ENCODE measurements around the gene TPO.
"Not testable (repeated sequence)": the region's sequence is repeated elsewhere in the genome, so short reads cannot be mapped to it uniquely, and the experiment has no call there.

TPO gene

DNA sequence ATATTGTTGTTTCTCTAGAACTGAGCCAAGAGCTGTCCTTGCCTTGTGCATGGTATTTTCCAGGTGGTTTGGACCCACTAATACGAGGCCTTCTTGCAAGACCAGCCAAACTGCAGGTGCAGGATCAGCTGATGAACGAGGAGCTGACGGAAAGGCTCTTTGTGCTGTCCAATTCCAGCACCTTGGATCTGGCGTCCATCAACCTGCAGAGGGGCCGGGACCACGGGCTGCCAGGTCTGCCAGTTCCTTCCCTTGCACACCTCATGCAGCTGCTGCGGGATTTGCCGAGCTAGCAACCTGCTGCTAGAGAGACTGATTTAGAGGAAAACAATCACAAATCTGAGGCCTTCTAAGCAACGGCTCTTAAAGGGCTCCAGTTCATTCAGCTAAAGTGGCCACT, 74.5 kb downstream of the TPO start:
- no peak for DNase-seq

- DNase-seq, result no peak
Observed at GRCh38 chr2:1488181-1488671, 75.0 kb downstream of the TPO start.

GRCh38 chr2:1488851-1489250, 75.6 kb downstream of the TPO start:
- DNase-seq, result no peak

- no peak for DNase-seq
Observed at GRCh38 chr2:1489486-1489885, 76.2 kb downstream of the TPO start.

- DNase-seq, result not testable (repeated sequence)
Observed at GRCh38 chr2:1490381-1490780, 77.1 kb downstream of the TPO start.

- no peak for DNase-seq
Observed at GRCh38 chr2:1491751-1492150, 78.5 kb downstream of the TPO start.

DNA sequence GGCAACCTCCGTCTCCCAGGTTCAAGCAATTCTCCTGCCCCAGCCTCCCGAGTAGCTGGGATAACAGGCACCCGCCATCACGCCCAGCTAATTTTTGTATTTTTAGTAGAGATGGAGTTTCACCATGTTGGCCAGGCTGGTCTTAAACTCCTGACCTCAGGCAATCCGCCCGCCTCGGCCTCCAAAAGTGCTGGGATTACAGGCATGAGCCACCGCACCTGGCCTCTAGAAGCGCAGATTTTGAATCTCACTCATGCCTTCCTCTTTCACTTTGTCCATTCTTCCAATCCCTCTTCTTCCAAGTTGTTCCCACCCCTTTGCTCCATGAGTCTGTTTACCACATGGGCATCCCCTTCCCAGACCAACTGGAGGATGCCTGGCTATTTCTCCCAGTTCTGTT, 79.0 kb downstream of the TPO start:
- DNase-seq, result not testable (repeated sequence)

- no peak for DNase-seq
Observed at GRCh38 chr2:1492711-1493430, 79.6 kb downstream of the TPO start.

GRCh38 chr2:1493431-1494126, 80.3 kb downstream of the TPO start:
- no peak for DNase-seq

- no peak for DNase-seq
Observed at GRCh38 chr2:1494257-1494656, 81.0 kb downstream of the TPO start.

DNA sequence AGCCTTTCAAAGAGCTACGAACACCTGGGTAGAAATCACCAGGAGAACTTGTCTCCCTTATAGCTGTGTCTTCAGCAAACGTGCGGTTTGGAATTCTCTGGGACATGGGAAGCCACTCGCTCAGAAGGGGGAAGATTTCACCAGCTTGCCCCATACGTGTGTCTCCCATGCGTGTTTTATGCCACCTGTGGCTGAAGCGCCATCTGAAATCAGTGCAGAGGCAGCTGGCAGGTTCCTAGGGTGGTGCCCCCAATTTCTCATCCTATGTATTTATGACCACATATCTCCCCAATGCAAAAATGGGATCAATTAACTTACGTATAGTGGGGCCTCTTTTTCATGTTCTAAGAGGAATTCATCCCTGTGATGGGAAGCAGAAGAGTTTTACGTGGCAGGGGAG, 81.6 kb downstream of the TPO start:
- no peak for DNase-seq

DNA sequence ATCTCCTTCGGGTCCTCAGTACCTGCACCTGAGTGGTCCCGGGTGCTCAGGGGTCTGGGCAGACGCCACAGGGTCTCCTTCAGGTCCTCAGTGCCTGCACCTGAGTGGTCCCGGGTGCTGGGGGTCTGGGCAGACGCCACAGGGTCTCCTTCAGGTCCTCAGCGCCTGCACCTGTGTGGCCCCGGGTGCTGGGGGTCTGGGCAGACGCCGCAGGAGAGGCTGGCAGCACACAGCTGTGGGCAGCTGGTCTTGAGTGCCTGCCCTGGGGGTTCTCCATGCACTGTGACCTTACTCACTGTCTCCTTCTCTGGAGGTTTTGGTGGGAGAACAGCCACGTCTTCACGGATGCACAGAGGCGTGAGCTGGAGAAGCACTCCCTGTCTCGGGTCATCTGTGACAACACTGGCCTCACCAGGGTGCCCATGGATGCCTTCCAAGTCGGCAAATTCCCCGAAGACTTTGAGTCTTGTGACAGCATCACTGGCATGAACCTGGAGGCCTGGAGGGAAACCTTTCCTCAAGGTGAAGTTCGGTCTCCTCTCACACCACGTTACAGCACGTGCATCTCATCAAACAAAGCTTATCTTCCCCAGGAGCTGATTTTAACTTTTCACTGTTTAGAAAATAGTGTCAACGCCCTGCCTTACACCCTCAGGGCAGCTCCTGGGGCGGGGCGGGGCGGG, 82.6 kb downstream of the TPO start:
- no peak for DNase-seq

DNA sequence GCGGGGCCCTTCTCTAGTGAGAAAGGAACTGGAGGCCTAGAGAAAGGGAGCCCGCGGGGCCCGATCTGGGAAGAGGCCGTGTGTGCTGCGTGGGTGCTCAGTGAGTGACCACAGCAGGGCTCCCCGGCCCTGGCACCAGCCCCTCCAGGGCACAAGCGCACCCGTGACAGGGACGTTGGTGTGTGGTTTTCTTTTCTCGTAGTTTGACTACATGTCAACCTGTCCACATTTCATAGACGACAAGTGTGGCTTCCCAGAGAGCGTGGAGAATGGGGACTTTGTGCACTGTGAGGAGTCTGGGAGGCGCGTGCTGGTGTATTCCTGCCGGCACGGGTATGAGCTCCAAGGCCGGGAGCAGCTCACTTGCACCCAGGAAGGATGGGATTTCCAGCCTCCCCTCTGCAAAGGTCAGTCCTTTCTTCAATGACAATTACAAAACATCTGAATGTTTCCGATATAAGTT, 83.1 kb downstream of the TPO start:
- no peak for DNase-seq

DNA sequence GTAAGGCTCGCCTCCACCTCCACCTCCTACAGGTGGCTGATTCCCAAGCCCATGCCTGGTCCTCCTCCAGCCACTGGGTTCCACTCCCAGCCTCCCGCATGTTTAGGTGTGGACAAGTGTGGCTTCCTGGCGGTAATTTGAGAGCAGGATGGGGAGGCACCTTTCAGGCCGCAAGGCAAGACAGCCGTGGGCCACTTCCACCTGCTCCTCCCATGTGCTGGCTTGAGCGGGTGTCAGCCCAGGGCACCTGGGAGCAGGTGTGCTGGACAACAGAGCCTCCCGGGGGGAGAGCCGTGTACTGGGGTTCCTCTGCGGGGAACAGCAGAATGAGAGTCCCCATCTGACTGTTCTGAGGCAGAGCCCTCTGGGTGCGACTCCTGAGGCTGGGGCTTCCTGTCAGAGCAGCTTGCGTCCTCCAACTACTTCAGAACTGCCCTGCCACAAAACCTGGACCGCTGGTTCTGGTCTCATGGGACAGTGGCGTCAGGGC, 83.9 kb downstream of the TPO start:
- no peak for DNase-seq

- no peak for DNase-seq
Observed at GRCh38 chr2:1498176-1498575, 84.9 kb downstream of the TPO start.

GRCh38 chr2:1499033-1499795, 86.0 kb downstream of the TPO start:
- DNase-seq, result no peak

DNA sequence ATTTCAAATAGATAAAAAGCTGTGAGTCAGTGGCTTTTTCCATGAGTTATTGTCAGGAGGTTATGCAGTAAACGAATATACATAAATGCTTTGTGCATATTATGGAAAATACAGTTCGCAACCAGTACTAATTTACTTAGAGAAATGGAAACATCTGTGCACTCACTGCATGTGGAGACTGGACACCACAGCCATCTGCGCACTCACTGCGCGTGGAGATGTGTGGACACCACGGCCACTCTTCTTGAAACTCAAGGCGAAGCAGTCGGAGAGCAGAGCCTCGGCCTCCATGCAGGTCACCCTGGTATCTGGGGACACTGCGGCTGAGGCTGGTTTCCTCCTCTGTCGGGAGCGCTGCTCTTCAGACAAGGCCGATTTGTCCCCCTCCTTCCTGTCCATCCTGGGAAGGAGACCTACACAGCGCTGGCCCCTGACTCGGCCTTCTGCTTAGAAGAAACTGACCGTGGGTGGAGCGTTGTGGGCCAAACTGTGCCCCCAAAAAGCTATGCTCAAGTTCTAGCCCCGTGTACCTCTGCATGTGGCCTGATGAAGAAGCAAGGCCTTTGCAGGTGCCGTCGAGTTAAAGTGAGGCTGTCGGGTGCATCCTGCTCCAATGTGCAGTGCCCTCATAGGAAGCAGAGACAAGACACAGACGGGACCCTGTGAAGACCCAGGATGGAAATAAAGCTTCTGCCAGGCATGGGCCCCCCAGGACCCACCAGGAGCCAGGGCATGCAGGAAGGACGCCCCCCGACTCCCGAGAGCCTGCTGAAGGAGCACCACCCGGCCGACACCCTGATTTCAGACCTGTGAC, 88.0 kb downstream of the TPO start:
- no peak for DNase-seq

GRCh38 chr2:1501991-1502390, 88.7 kb downstream of the TPO start:
- DNase-seq, result no peak

DNA sequence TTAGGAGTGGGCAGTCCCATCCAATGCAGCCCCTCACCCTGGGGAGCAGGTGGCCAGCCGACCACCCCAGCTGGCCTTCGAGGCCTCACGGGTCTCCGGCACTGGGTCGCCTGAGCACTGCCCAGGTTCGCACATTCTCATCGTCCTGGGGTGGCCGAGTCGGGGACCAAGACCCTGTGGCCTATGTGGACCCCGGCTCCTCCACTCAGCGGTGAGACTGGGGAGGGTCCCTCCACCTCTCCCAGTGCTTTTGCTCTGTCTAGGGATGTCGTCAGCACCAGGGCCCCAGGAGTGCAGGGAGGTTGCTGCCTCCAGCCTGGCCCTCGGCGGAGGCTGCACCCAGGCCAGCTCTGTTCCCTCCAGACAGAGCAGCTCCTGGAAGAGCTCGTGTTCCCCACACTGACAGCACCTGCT, 89.6 kb downstream of the TPO start:
- DNase-seq, result no peak

DNA sequence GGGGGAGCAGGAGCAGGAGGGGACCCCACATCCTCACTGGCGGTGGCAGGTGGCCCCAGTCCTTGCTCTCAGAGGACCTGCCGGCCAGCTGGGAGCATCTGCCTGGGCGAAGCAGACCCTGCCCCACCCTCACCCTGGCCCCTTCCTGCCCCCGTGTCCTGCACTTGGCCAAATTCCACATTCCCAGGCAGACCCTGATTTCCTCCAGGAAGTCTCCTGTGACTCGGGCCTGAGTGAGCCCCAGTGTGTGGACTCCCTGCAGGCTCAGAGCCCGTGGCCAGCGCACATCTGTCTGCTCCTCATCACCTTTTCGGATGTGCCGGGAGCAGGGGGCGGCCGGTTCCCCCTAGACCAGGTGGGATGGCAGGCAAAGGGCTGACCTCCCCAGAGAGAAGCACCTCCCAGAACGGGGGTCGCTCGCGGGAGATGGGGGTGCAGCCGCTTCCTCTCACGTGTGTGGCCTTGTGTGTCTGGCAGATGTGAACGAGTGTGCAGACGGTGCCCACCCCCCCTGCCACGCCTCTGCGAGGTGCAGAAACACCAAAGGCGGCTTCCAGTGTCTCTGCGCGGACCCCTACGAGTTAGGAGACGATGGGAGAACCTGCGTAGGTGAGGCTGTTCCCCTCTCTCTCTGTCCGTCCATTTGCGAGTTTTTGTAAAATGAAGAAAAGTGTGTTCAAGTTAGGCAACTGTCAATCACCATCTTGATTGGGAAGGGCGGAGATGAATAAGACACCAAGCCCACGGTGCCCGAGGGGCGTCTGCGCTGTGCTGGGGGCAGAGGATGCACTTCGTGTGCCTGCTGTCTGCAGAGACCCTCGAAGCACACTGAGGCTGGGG, 90.4 kb downstream of the TPO start:
- no peak for DNase-seq

DNA sequence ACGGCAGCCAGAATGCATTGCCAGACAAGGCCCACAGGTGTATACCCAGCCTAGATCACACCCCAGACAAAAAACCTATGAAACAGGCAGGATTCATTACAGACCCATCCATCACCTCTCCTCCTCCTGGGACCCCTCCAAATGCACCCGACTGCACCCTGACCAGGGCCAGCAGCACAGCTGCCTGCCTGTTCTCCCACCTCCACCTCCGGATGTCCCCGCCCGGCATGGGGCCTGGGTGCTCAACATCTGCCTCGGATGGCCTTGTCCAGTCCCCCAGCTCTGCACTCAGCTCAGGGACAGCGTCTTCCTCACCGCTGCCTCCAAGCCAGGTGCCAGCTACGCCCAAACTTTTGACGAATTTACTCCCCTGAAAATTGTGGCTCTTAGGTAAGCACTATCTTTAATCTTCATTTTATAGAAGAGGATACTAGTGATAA, 91.1 kb downstream of the TPO start:
- no peak for DNase-seq

Data from NCI-H2081 treated with DMSO at 0.1 percent for 48 hours (cell line).